H54 (cell line): ENCODE data around the gene ZSCAN5C.
"Not testable (repeated sequence)": the region's sequence is repeated elsewhere in the genome, so short reads cannot be mapped to it uniquely, and the experiment has no call there.

Experiments
- DNase-seq: peaks from one replicate; pipeline ENCODE4 v3.0.0; 2011; ENCODE audit warnings: low spot score, mixed read lengths; ENCODE audit not compliant: insufficient read length
- FAIRE-seq: peaks from 3 replicates; lab custom pipeline; 2011; peaks lifted over from hg19 to GRCh38; lab: Jason Lieb, UNC
- POLR2A ChIP-seq: IDR thresholded peaks from 2 replicates; pipeline ENCODE4 v1.6.1; 2011; ENCODE audit warnings: low read depth, mild to moderate bottlenecking, low read length

Gene ZSCAN5C

GRCh38 chr19:56176881-56177280, 25.2 kb upstream of the ZSCAN5C start:
- DNase-seq (no peak), FAIRE-seq (no peak)
- TF ChIP-seq POLR2A, result no peak

- no peak for DNase-seq
- no peak for TF ChIP-seq POLR2A
- FAIRE-seq, result no peak
Observed at GRCh38 chr19:56177564-56178243, 24.4 kb upstream of the ZSCAN5C start.

DNA sequence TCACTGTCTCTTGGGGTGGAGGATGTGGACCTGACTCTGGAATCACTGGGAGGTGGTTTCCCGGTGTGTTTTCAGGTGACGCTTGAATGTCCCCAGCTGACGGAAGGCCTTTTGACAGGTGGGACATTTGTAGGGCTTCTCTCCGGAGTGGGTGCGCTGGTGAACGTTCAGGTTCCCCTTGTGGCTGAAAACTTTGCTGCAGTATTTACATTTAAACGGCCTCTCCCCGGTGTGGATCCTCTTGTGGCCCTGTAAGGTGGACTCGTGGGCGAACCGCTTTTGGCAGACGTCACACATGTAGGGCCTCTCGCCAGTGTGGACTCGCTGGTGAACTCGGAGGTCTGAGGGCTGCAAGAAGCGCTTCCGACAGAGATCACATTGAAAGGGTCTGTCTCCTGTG, 12.3 kb upstream of the ZSCAN5C start:
- FAIRE-seq (no peak), DNase-seq (no peak)
- TF ChIP-seq POLR2A, result no peak

DNA sequence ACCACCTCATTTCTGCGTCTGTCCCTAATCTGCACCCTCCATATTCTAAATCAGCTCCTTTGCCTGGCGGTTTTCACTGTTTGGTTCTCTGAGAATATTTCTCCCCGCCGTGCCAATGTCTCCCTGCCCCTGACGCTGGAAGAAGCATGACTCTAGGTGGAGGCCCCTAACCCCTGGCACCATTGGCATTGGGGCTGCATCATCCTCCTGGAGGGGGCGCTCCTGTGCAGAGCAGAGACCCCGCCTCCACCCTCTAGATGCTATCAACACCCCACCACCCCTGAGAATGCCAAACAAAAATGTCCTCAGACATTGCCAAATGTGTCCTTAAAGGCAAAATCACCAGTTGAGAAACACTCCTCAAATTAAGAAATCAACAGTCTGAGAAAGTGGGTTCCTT, 11.0 kb upstream of the ZSCAN5C start:
- FAIRE-seq (no peak), DNase-seq (no peak)
- TF ChIP-seq POLR2A, result no peak

DNA sequence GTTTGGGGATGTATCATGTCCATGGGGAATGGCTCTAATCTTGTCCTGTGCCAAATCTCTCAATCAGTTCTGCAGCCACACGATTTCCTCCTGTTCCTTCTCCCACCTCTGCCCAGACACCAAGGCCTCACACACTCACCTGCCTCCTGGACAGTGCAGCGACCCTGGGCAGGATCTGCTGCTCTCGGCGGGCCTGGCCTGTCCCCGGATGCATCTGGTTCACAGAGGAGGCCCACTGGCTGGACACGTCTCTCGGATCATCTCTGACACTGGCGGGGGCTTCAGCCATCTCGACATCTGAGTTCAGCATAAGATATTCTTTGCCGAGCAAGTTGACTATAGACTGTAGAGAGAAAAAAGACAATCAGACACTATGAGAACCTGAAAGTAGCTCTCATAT, 10.4 kb upstream of the ZSCAN5C start:
- no peak for DNase-seq
- FAIRE-seq, result no peak
- TF ChIP-seq POLR2A, result no peak

DNA sequence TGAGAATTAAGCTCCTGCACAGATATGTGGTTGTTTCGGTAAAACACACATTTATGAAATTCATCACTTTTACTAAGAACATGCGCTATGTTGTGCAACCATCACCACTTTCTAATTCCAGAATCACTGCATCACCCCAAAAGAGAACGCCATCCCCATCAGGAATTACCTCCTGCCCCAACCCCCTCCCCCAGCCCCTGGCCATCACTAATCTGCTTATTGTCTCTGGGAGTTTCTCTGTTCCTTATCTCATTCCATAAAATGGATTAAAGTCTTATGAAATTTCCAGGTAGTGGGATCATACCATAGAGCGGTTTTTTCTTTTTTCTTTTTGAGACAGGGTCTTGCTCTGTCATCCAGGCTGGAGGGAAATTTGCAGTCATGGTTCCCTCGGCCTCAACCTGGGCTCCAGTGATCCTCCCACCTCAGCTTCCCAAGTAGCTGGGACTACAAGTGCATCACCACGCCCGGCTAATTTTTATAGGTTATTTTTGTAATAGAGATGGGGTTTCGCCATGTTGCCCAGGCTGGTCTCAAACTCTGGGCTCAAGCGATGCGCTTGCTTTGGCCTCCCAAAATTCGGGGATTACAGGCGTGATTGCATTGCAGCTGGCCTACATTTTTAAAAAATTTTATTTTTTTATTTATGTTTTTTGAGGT, 8.0 kb upstream of the ZSCAN5C start:
- FAIRE-seq (no peak), DNase-seq (no peak)
- TF ChIP-seq POLR2A, result no peak

GRCh38 chr19:56197646-56198045, 4.4 kb upstream of the ZSCAN5C start, which contains the start of gene ZSCAN5B:
TSS of gene ZSCAN5B (minus strand) at chr19:56197783. CDS start at chr19:56193052, 4,731 bp downstream.
- FAIRE-seq, DNase-seq: not testable (repeated sequence)

GRCh38 chr19:56199687-56200086, 2.4 kb upstream of the ZSCAN5C start:
- no peak for TF ChIP-seq POLR2A
- FAIRE-seq, result no peak
- no peak for DNase-seq

GRCh38 chr19:56207581-56207980, 5.5 kb downstream of the ZSCAN5C start:
- not testable (repeated sequence) for DNase-seq, FAIRE-seq

DNA sequence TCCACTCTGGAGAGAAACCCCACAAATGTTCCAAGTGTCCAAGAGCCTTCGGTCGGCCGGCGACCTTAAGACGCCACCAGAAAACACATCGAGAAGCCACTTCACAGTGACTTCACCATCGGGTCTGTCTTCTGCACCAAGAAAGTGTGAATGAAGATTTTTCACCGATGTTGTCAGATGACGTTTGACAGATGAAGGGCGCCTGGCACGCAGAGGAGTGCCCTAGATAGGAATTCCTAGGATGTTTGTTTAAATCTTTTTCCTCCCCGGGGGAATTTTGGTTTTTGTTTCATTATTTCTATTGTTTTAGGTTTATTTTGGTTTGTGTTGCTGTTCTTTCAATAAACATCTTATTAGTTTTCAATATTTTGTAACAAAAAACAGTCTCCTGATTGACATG, 7.0 kb downstream of the ZSCAN5C start:
- DNase-seq, result no peak
- no peak for FAIRE-seq
- TF ChIP-seq POLR2A, result no peak

DNA sequence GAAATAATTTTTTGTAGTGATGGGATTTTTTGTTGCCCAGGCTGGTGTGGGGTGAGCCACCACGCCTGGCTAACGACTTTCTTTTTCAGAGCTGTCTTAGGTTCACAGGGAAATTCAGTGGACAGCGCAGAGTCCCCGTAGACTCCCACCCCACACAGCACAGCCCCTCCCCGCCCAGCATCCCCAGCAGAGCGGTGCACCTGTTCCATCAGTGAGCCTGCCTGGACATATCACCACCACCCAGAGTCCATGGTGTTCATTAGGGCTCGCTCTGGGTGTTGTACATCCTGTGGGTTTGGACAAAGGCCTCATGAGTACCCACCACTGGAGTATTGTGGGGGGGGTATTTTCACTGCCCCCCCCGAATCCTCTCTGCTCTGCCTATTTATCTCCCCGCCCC, 8.0 kb downstream of the ZSCAN5C start:
- DNase-seq, FAIRE-seq: not testable (repeated sequence)

- no peak for TF ChIP-seq POLR2A
- FAIRE-seq (no peak), DNase-seq (no peak)
Observed at GRCh38 chr19:56211718-56212117, 9.6 kb downstream of the ZSCAN5C start.

DNA sequence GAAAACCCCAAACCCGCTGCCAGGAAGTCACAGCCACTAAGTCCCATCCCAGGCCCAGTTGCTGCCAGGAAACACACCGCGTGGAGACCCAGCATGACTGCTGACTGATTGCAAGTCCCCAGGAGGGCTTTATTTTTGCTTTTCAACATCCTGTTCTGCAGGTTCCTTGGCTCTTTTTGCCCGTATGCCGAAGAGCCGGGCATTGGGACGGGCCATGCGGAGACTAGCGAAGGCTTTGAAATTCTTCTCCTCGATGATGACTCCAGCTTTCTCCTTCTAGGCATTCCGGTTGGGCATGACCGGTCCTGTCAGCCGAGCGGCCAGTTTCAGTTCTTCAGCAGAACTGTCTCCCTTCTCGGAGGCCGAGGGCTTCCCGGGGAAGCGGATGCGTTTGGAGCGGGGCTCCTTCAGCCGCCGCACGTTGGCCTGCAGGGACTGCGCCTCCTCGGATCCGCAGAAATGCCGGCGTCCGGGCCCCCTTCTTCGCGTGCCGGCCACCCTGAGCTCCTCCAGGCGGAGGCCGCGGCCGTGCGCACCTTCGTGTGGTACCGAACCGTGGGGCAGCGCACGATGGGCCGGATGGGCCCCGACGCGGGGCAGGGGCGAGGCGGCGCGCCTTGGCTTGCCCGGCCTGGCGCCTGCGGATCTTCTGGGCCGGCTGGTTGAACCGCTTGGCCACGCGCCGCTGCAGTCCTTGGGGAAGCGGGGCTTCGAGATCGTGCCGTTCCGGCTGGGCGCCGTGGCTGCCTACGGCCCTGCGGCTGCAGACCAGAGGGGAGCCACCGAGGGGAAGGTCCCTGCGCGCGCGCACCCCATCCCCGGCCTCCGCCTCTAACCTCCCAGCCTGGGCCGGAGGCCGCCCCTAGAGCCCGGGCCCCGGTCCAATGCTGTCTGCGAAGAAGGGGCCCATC, 15.2 kb downstream of the ZSCAN5C start:
- FAIRE-seq (no peak), DNase-seq (no peak)
- TF ChIP-seq POLR2A, result no peak

- no peak for TF ChIP-seq POLR2A
- DNase-seq (no peak), FAIRE-seq (no peak)
Observed at GRCh38 chr19:56218961-56219360, 16.9 kb downstream of the ZSCAN5C start.

DNA sequence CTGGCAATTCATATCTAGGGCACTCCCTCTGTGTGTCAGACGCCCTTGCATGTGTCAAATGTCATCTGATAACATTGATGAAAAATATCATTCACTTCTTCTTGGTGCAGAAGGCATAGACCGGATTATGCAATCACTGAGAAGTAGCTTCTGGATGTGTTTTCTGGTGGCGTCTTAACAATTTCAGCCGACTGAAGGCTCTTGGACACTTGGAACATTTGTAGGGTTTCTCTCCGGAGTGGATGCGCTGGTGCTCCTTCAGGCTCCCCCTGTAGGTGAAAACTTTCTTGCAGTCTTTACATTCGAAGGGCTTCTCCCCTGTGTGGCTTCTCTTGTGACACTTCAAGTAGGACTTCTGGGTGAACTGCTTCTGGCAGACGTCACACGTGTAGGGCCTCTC, 19.4 kb downstream of the ZSCAN5C start:
- not testable (repeated sequence) for FAIRE-seq, DNase-seq
